Astrocyte of the cerebellum (primary cell): Measurements from ENCODE around the gene ST6GALNAC5.

Experiments
- DNase-seq: peaks from one replicate; pipeline ENCODE4 v3.0.0-alpha.2; 2011; ENCODE audit warnings: low read depth
- H3K4me3 ChIP-seq: 2 replicates; pipeline ENCODE4 v1.5.1; 2011; ENCODE audit warnings: mild to moderate bottlenecking, low read depth, low read length, moderate library complexity
- in situ Hi-C: cut with HindIII; loops from 2 replicates; pipeline ENCODE4 v1.10.0; 2017; ENCODE audit warnings: low sequenced_read_pairs
- TF ChIP-seq, protein P1 (sequence below): IDR thresholded peaks from 2 replicates; pipeline ENCODE4 v1.5.1; 2012; ENCODE audit warnings: low read length, low read depth, moderate library complexity, mild to moderate bottlenecking; ENCODE audit errors: missing control alignments

ST6GALNAC5 gene

DNA sequence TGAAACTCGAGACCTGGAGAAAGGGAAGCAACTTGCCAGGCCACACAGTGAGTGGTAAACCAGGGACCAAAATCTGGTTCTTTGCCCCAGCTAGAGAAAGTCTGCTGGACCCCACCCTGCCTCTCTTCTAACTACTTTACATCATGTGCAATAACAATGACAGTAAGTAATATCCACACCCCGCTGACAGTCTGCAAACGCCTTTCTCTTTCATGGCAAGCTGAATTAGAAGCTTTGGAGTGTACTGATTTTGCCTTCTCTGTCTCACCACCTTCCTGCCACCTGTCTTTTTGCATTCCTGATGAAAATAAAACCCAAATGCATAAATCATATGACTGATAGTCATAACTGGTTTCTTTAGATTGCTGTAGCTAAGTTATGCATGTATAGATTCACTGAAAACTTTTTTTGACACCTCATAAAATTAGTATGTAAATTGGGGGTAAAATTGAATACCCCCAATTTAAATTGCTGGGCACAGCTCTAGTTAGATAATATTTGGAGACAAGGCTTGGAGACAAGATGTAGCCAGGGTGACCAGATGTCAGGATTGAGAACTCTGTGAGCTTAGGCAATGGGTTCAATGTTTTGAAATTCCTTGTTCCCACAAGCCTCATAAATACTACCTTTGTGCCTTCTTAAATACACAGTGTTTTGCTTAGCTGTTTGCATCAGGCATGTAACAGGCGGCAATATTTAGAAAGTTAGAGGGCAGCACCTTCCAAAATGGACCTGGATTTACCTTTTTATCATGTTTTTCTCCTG, 73.5 kb downstream of the ST6GALNAC5 start:
- TF ChIP-seq, protein P1, sequence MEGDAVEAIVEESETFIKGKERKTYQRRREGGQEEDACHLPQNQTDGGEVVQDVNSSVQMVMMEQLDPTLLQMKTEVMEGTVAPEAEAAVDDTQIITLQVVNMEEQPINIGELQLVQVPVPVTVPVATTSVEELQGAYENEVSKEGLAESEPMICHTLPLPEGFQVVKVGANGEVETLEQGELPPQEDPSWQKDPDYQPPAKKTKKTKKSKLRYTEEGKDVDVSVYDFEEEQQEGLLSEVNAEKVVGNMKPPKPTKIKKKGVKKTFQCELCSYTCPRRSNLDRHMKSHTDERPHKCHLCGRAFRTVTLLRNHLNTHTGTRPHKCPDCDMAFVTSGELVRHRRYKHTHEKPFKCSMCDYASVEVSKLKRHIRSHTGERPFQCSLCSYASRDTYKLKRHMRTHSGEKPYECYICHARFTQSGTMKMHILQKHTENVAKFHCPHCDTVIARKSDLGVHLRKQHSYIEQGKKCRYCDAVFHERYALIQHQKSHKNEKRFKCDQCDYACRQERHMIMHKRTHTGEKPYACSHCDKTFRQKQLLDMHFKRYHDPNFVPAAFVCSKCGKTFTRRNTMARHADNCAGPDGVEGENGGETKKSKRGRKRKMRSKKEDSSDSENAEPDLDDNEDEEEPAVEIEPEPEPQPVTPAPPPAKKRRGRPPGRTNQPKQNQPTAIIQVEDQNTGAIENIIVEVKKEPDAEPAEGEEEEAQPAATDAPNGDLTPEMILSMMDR, result no peak
- no peak overlapping the region for H3K4me3 ChIP-seq
- in situ Hi-C loops, result no loop called here
- DNase-seq, result no peak

DNA sequence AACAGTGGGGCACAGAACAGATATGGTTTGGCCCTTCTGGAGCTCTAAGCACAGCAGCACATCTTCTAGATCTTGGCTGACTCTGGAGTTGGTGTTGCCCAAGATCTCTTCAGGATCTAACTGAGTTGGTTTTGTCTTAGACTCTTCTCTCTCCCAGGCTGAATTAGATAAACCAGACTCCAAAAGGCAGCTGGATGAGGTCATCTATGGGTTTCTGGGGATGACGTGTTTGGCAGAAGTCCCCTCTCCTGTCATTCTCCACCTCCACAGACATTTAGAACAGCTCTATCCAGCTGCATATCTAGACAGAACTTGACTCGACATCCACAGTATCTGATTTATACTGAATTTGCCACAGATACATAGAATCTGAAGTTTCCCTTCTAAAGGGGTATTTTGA, 75.3 kb downstream of the ST6GALNAC5 start:
- TF ChIP-seq, protein P1, result no peak
- DNase-seq, result no peak
- in situ Hi-C loops, result no loop called here
- no peak overlapping the region for H3K4me3 ChIP-seq

DNA sequence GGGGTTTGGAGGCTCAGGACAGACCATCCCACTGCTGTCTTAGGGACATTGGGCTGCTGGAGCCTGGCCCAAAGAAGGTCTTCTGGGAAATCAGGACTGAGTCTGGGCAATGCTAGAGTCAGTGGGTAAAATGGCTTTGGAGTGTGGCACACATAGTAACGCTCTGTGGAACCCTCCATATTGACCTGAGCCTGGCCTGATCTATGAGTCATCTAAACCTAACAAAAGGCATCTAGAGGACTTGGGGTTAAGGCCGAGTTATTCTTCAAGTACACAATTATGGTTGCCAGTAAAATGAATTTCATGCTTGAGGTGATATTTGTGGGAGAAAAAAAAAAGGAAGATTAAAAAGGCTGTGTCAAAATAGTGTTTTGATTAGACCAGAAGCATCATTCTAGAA, 77.7 kb downstream of the ST6GALNAC5 start:
- TF ChIP-seq, protein P1, result no peak
- no peak overlapping the region for H3K4me3 ChIP-seq
- in situ Hi-C loops, result no loop called here
- DNase-seq, result peak; percentile 31

DNA sequence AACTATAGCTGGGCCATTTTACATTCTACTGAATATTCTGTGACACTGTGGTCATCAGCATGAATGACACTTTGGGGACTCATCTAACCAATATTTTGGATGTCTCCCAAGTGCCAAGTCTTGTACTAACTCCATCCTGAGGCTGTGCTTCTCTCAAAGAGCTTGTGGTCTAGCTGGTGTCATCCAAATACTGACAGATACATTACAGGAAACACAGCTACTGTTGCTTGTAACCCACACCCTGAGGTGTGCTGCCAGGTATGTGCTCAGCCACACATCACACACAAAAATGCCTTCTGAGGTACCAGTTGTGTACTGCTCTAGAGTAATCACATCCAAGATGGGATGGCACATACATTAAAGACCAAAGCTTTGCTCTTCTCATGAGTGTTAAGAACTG, 81.6 kb downstream of the ST6GALNAC5 start:
- in situ Hi-C loops, result no loop called here
- no peak for DNase-seq
- no peak overlapping the region for H3K4me3 ChIP-seq
- TF ChIP-seq, protein P1, result no peak

DNA sequence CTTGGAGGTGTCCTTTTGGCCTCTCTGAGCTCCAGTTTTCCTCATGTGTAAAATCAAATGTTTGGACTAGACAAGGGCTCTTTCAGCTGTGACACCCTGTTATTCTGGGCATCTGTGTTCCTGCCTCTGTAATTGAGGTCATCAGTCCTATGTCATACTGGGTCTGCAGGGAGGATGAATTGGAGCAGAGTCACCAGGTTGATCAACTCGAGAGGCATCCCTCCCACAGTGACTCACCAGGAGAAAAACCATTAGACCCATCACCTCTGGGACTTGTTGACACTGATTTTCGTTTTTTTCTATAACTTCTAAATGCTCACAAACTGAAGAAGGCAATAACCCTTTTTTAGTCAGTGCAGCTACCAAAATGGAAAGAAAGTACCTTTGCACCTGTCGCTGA, 82.2 kb downstream of the ST6GALNAC5 start:
- in situ Hi-C loops, result no loop called here
- TF ChIP-seq, protein P1, result no peak
- no peak overlapping the region for H3K4me3 ChIP-seq
- DNase-seq, result no peak

DNA sequence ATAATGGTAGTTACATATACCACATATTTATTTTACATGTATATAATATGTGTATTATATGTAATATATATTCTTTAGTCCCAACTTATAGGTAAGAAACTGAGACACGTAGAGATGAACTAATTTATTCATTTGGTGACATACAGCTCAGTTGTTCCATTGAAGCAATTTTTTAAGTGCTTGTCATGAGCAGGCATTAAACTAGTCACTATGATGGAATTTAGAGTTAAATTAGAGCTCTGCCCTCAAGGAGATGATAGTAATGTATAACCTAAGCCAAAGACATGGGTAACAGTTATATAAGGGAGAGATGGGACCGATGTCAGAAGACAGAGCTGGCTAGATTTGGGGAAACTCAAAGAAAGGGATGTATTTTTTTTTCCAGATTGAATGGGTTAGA, 83.0 kb downstream of the ST6GALNAC5 start:
- in situ Hi-C loops, result no loop called here
- TF ChIP-seq, protein P1, result no peak
- DNase-seq, result no peak
- H3K4me3 ChIP-seq, result no peak overlapping the region
